ENCODE data around the gene PRCC.

PRCC gene

DNA sequence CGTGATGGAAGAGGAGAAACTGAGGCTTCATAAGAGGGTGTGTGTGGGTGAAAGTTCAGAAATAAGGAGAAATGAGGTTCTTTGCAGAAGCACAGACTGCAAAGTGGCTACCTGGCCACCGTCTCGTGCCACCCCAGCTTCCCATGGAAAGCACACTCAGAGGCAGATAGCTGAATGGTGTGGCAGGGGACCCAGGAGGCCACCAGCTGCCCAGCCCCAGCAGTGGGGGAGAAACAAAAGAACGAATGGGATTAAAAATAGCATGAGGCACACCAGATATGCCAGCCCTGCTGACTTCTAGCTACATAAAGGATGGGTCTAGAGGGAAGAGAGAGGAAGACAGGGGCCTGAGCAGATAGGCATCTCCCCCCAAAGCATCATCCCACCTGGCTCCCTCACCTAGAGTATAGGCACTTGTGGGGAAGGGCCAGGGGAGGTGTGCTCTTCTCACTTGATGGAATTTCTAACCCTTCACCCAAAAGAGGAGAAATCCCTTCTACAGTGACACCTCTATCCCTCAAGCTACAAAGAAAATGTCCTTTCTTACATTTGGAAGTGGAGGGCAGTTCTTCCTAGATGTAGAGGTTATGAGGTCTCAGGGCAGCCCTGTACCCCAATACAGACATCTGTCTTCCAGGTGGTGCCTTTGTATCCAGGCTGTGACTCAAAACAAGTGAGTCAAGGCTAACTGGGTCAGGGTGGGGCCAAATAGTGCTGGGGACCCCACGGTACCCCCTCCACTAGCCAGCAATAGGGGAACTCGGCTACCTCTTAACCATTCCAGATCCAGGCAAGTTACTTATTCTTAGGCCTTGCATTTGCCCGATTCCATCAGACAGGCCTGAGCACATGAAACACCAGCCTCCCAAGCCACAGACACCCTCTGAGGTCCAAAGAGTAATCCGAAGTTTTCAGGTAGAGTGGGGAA is 19.3 kb upstream of the PRCC start:
- peak overlapping the region; percentile 77 for H3K4me3 ChIP-seq
- no peaks in the 10 kb centered on the region for H3K27me3 ChIP-seq (ENCODE audit: low read depth)
- peaks cover 32% of the 10 kb centered on the region for H3K4me1 ChIP-seq
- peaks cover 42% of the 10 kb centered on the region for H3K36me3 ChIP-seq (replicated peaks)
- H3K9me3 ChIP-seq = no peaks in the 10 kb centered on the region; the same call in 1 of the 2 replicates
- in situ Hi-C loops (cut with MboI; ENCODE audit: low sequenced_read_pairs) = no loop called here
- DNase-seq (ENCODE audit: low spot score in 2 of 2) = no peak

- Histone ChIP-seq H3K4me1 (peaks cover 32% of the 10 kb centered on the region), H3K9me3 (no peaks in the 10 kb centered on the region; the same call in 1 of the 2 replicates), H3K27me3 (ENCODE audit: low read depth) (no peaks in the 10 kb centered on the region), H3K36me3 (replicated peaks) (peaks cover 34% of the 10 kb centered on the region), H3K4me3 (peak overlapping the region; percentile 77)
- in situ Hi-C loops (cut with MboI; ENCODE audit: low sequenced_read_pairs) = no loop called here
- peak in 1 of 2 experiments; percentile 42 for DNase-seq (ENCODE audit: low spot score in 2 of 2)
These were observed 18.5 kb upstream of the PRCC start for GRCh38 chr1:156748670-156749418.

GRCh38 chr1:156749419-156750118 is 17.8 kb upstream of the PRCC start:
- H3K4me1 ChIP-seq = peaks cover 32% of the 10 kb centered on the region
- no peak for DNase-seq (ENCODE audit: low spot score in 2 of 2)

GRCh38 chr1:156750191-156750672 is 17.1 kb upstream of the PRCC start:
- H3K4me1 ChIP-seq = peaks cover 32% of the 10 kb centered on the region
- peaks cover 23% of the 10 kb centered on the region for H3K36me3 ChIP-seq (replicated peaks)
- H3K4me3 ChIP-seq = peak overlapping the region; percentile 77
- no peak for DNase-seq (ENCODE audit: low spot score in 2 of 2)
- in situ Hi-C loops (cut with MboI; ENCODE audit: low sequenced_read_pairs) = no loop called here
- no peaks in the 10 kb centered on the region for H3K27me3 ChIP-seq (ENCODE audit: low read depth)
- H3K9me3 ChIP-seq = no peaks in the 10 kb centered on the region; the same call in 1 of the 2 replicates

More at GRCh38 chr1:156749419-156750118, 17.8 kb upstream of the PRCC start:
- Histone ChIP-seq H3K27me3 (ENCODE audit: low read depth) (no peaks in the 10 kb centered on the region), H3K9me3 (no peaks in the 10 kb centered on the region; the same call in 1 of the 2 replicates), H3K36me3 (replicated peaks) (peaks cover 29% of the 10 kb centered on the region), H3K4me3 (peak overlapping the region; percentile 77)
- in situ Hi-C loops (cut with MboI; ENCODE audit: low sequenced_read_pairs) = no loop called here

- Histone ChIP-seq H3K4me3 (peak overlapping the region; percentile 77), H3K9me3 (no peaks in the 10 kb centered on the region; the same call in 1 of the 2 replicates), H3K27me3 (ENCODE audit: low read depth) (no peaks in the 10 kb centered on the region), H3K36me3 (replicated peaks) (peaks cover 16% of the 10 kb centered on the region), H3K4me1 (peaks cover 32% of the 10 kb centered on the region)
- peak in 1 of 2 experiments; percentile 56 for DNase-seq (ENCODE audit: low spot score in 2 of 2)
- in situ Hi-C loops (cut with MboI; ENCODE audit: low sequenced_read_pairs) = no loop called here
These were observed 16.5 kb upstream of the PRCC start for GRCh38 chr1:156750711-156751450.

DNA sequence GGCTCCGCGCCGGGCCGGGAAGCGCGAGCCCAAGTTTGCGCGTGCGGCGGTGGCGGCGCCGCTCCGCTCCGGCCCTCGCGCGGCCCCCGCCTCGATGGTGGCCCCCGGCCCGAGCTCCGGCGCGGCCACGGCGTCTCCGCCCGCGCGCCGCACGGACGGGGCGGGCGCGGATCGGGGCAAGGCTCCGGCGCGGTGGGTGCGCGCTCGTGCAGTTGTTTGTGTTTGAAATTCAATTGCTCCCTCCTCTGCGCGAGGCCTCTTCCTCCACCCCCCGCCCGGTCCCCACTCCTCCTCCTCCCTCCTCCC is 15.9 kb upstream of the PRCC start, which contains the start of gene HDGF:
Gene HDGF (minus strand): TSS at position 225 of the 306 bp plus-strand sequence. CDS start 246 bp downstream, outside the sequence.
- no peak for DNase-seq (ENCODE audit: low spot score in 2 of 2)
- Histone ChIP-seq H3K27me3 (ENCODE audit: low read depth) (no peaks in the 10 kb centered on the region), H3K9me3 (no peaks in the 10 kb centered on the region; the same call in 1 of the 2 replicates), H3K4me3 (peak within 1 kb of the TSS; percentile 77), H3K36me3 (replicated peaks) (peaks cover 11% of the 10 kb centered on the region), H3K4me1 (peaks cover 27% of the 10 kb centered on the region)
- in situ Hi-C loops (cut with MboI; ENCODE audit: low sequenced_read_pairs) = no loop called here

GRCh38 chr1:156751757-156752481 is 15.4 kb upstream of the PRCC start:
- peaks cover 21% of the 10 kb centered on the region for H3K4me1 ChIP-seq
- peak; percentile 90 to 99 for DNase-seq (ENCODE audit: low spot score in 2 of 2)
- in situ Hi-C loops (cut with MboI; ENCODE audit: low sequenced_read_pairs) = no loop called here

GRCh38 chr1:156752843-156753482 is 14.4 kb upstream of the PRCC start:
- no peak for DNase-seq (ENCODE audit: low spot score in 2 of 2)
- Histone ChIP-seq H3K27me3 (ENCODE audit: low read depth) (no peaks in the 10 kb centered on the region), H3K9me3 (no peaks in the 10 kb centered on the region; the same call in 1 of the 2 replicates), H3K4me3 (peak overlapping the region; percentile 77), H3K36me3 (replicated peaks) (peaks cover 11% of the 10 kb centered on the region), H3K4me1 (peaks cover 16% of the 10 kb centered on the region)
- in situ Hi-C loops (cut with MboI; ENCODE audit: low sequenced_read_pairs) = no loop called here

More at GRCh38 chr1:156751757-156752481, 15.4 kb upstream of the PRCC start:
- H3K4me3 ChIP-seq = peak overlapping the region; percentile 77
- peaks cover 11% of the 10 kb centered on the region for H3K36me3 ChIP-seq (replicated peaks)
- no peaks in the 10 kb centered on the region; the same call in 1 of the 2 replicates for H3K9me3 ChIP-seq
- no peaks in the 10 kb centered on the region for H3K27me3 ChIP-seq (ENCODE audit: low read depth)

GRCh38 chr1:156754219-156754618 is 13.1 kb upstream of the PRCC start:
- H3K36me3 ChIP-seq (replicated peaks) = peaks cover 4% of the 10 kb centered on the region
- H3K27me3 ChIP-seq (ENCODE audit: low read depth) = no peaks in the 10 kb centered on the region
- in situ Hi-C loops (cut with MboI; ENCODE audit: low sequenced_read_pairs) = no loop called here
- no peak overlapping the region for H3K4me3 ChIP-seq
- DNase-seq (ENCODE audit: low spot score in 2 of 2) = peak in 1 of 2 experiments; percentile 40
- H3K9me3 ChIP-seq = no peaks in the 10 kb centered on the region; the same call in 1 of the 2 replicates
- peaks cover 3% of the 10 kb centered on the region; the same call in 1 of the 2 replicates for H3K4me1 ChIP-seq

- Histone ChIP-seq H3K4me3 (no peak overlapping the region), H3K36me3 (replicated peaks) (no peaks in the 10 kb centered on the region), H3K27me3 (ENCODE audit: low read depth) (no peaks in the 10 kb centered on the region), H3K9me3 (no peaks in the 10 kb centered on the region; the same call in 1 of the 2 replicates), H3K4me1 (peaks cover 2% of the 10 kb centered on the region; the same call in 1 of the 2 replicates)
- in situ Hi-C loops (cut with MboI; ENCODE audit: low sequenced_read_pairs) = no loop called here
- DNase-seq (ENCODE audit: low spot score in 2 of 2) = no peak
These were observed 11.8 kb upstream of the PRCC start for GRCh38 chr1:156755527-156755950.

DNA sequence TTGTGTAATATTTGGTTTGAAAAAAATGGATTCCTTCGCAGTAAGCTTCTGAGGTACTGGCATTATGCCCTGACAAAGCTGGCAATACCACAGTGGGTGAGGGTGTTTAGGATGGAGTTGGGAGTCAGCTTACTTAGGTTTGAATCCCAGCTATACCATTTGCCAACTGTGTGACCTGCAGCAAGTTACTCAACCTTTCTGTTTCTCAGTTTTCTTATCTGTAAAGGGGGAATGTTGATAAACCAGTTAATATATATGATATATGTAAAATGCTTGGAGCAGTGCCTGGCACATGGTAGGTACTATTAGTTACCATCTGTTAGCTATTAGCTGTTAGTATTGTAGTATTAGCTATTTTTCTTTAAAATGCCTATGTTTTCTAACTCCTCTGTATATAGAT is 11.0 kb upstream of the PRCC start:
- in situ Hi-C loops (cut with MboI; ENCODE audit: low sequenced_read_pairs) = no loop called here
- H3K4me1 ChIP-seq = peaks cover 2% of the 10 kb centered on the region; the same call in 1 of the 2 replicates
- H3K36me3 ChIP-seq (replicated peaks) = no peaks in the 10 kb centered on the region
- DNase-seq (ENCODE audit: low spot score in 2 of 2) = no peak
- no peaks in the 10 kb centered on the region for H3K9me3 ChIP-seq
- H3K27me3 ChIP-seq (ENCODE audit: low read depth) = no peaks in the 10 kb centered on the region
- H3K4me3 ChIP-seq = no peak overlapping the region
